Endothelial cell of umbilical vein (primary cell): ENCODE results near the gene APOBEC4. TPM values are rescaled to one million over a fixed set of nuclear protein-coding genes. Genes with fewer than 3 reads are reported as not detected.

Experiments used
- BruUV-seq: library from RNA; stranded (reverse); fragments of 400-500 nt; replicated peaks from 2 replicates; lab custom pipeline; 2021; lab: Mats Ljungman, UMichigan
- CTCF ChIA-PET: fragments of 300-600, 350-600 bp; sonication (Branson Sonifier 250); formaldehyde crosslinking; loops from one replicate; lab custom pipeline; 2021; ENCODE audit warnings: antibody characterized with exemption, inconsistent platforms; lab: Charles Lee
- POLR2A ChIA-PET: fragments of 300-600, 350-600 bp; sonication (Branson Sonifier 250); formaldehyde crosslinking; loops from one replicate; lab custom pipeline; 2021; ENCODE audit warnings: antibody characterized with exemption, inconsistent platforms; lab: Charles Lee
- DNase-seq: peaks from one replicate; pipeline ENCODE4 v3.0.0-alpha.2; 2011; ENCODE audit warnings: low read depth, low spot score
- FAIRE-seq: peaks from 2 replicates; lab custom pipeline; 2011; peaks lifted over from hg19 to GRCh38; lab: Jason Lieb, UNC
- H2AFZ ChIP-seq: 2 replicates; pipeline ENCODE4 v1.6.0; 2012; ENCODE audit warnings: low read depth, low read length, control low read depth, inconsistent platforms
- H3K27ac ChIP-seq: 2 replicates; pipeline ENCODE4 v1.5.1; 2011; ENCODE audit warnings: low read depth, mild to moderate bottlenecking, control low read depth, low read length, moderate library complexity; ENCODE audit not compliant: insufficient read depth
- H3K27me3 ChIP-seq, 2 experiments: 2 replicates each; pipeline versions ENCODE4 v1.6.0 to v1.6.1; 2011; ENCODE audit warnings: low read length in 2 of 2, mixed read lengths in 1 of 2; ENCODE audit not compliant: control insufficient read depth in 2 of 2, insufficient read depth in 2 of 2
- H3K36me3 ChIP-seq, 2 experiments: 2 replicates in 1 of 2; 3 replicates in 1 of 2; pipeline ENCODE4 v1.5.1; 2011; ENCODE audit warnings: low read length in 2 of 2, mild to moderate bottlenecking in 1 of 2, moderate library complexity in 1 of 2; ENCODE audit not compliant: control insufficient read depth in 2 of 2, insufficient read depth in 2 of 2; ENCODE audit errors: extremely low read depth in 1 of 2
- H3K4me1 ChIP-seq: 3 replicates; pipeline ENCODE4 v1.5.1; 2011; ENCODE audit warnings: mild to moderate bottlenecking, low read length; ENCODE audit not compliant: control insufficient read depth, insufficient read depth; ENCODE audit errors: extremely low read depth
- H3K4me2 ChIP-seq: 2 replicates; pipeline ENCODE4 v1.6.1; 2011; ENCODE audit warnings: low read length, control low read depth, mixed read lengths; ENCODE audit not compliant: insufficient read depth
- H3K4me3 ChIP-seq, 3 experiments: fragments of 200-600 bp in 1 of 3; sonication (generic), shearing (Covaris generic) in 1 of 3; replicated peaks in 1 of 3; 2 replicates each; pipeline ENCODE4 v1.5.1; 2011 to 2016; ENCODE audit warnings: control low read depth in 3 of 3, low read length in 3 of 3, mild to moderate bottlenecking in 2 of 3, inconsistent platforms in 1 of 3, low read depth in 1 of 3, moderate library complexity in 1 of 3; ENCODE audit not compliant: insufficient read depth in 1 of 3
- H3K79me2 ChIP-seq: 2 replicates; pipeline ENCODE4 v1.6.0; 2012; ENCODE audit warnings: low read length, inconsistent platforms; ENCODE audit not compliant: control insufficient read depth, insufficient read depth
- H3K9ac ChIP-seq: replicated peaks from 2 replicates; pipeline ENCODE3; 2011; ENCODE audit warnings: low read length, control low read depth; ENCODE audit not compliant: insufficient read depth; ENCODE audit errors: extremely low read depth
- H3K9me1 ChIP-seq: replicated peaks from 3 replicates; pipeline ENCODE4 v1.6.0; 2011; ENCODE audit warnings: mild to moderate bottlenecking, low read length; ENCODE audit not compliant: control insufficient read depth, insufficient read depth; ENCODE audit errors: extremely low read depth
- H3K9me3 ChIP-seq: replicated peaks from 2 replicates; pipeline ENCODE4 v1.5.1; 2012; ENCODE audit warnings: low read length, inconsistent platforms; ENCODE audit not compliant: control insufficient read depth, insufficient read depth
- H4K20me1 ChIP-seq: replicated peaks from 2 replicates; pipeline ENCODE3; 2011; ENCODE audit warnings: mild to moderate bottlenecking, low read length; ENCODE audit not compliant: control insufficient read depth, insufficient read depth; ENCODE audit errors: extremely low read depth
- CTCF ChIP-seq, 2 donors: IDR thresholded peaks; 1 replicate in 1 of 2; 2 replicates in 1 of 2; pipeline ENCODE4 v1.5.1; 2011; ENCODE audit warnings: low read length in 2 of 2, mild to moderate bottlenecking in 2 of 2, moderate library complexity in 2 of 2, control low read depth in 1 of 2, inconsistent platforms in 1 of 2, low read depth in 1 of 2; ENCODE audit not compliant: insufficient read depth in 1 of 2; ENCODE audit errors: extremely low read depth in 1 of 2
- FOS ChIP-seq: IDR thresholded peaks from 2 replicates; pipeline ENCODE4 v1.6.1; 2011; ENCODE audit warnings: mild to moderate bottlenecking, low read length, moderate library complexity, borderline replicate concordance; ENCODE audit not compliant: insufficient read depth
- GATA2 ChIP-seq: IDR thresholded peaks from 2 replicates; pipeline ENCODE4 v1.7.0; 2011; ENCODE audit warnings: low read depth, mild to moderate bottlenecking, moderate library complexity, mixed read lengths, low read length; ENCODE audit not compliant: insufficient read length, insufficient read depth
- JUN ChIP-seq: IDR thresholded peaks from 2 replicates; pipeline ENCODE4 v1.6.1; 2011; ENCODE audit warnings: borderline replicate concordance, low read depth; ENCODE audit not compliant: insufficient read length, insufficient read depth
- MYC ChIP-seq: IDR thresholded peaks from one replicate; pipeline ENCODE4 v1.6.1; 2011; ENCODE audit warnings: mild to moderate bottlenecking, low read depth, low read length
- POLR2A ChIP-seq: IDR thresholded peaks from 2 replicates; pipeline ENCODE4 v1.6.1; 2012; ENCODE audit warnings: low read depth, mild to moderate bottlenecking, control low read depth, low read length
- POLR2AphosphoS5 ChIP-seq: IDR thresholded peaks from 2 replicates; pipeline ENCODE4 v1.6.1; 2012; ENCODE audit warnings: low read depth, mild to moderate bottlenecking, control low read depth, low read length, moderate library complexity; ENCODE audit not compliant: insufficient read depth
- dilution Hi-C: fragments of 300-500 bp; cut with MboI; formaldehyde crosslinking; loops from one replicate; pipeline ENCODE4 v1.15.0; 2019; ENCODE audit warnings: low sequenced_read_pairs; ENCODE audit not compliant: extremely low pct_ligation_motif_present
- intact Hi-C: fragments of 100-400 bp; cut with micrococcal nuclease; formaldehyde crosslinking; loops from one replicate; pipeline ENCODE4 v1.10.0; 2022
- polyA plus RNA-seq, 4 experiments: library from polyadenylated mRNA; depleted of rRNA in 3 of 4; stranded (reverse) in 3 of 4; unstranded in 1 of 4; fragments of >200 nt; gene quantifications; 2 replicates each; pipeline versions ENCODE4 v1.2.1 to v1.2.3, GENCODE V29; 2011 to 2012; ENCODE audit warnings: missing spikeins in 1 of 4
- total RNA-seq: library from RNA; stranded (reverse); gene quantifications from 2 replicates; pipeline ENCODE4 v1.2.3, GENCODE V29; 2021

The APOBEC4 gene
- total and polyA plus RNA-seq, 2 donors (not counting 3 experiments of a cell fraction or from before 2014, with no cell fraction given): not detected

- FAIRE-seq (peak; percentile 67), DNase-seq (peak; percentile 83)
- dilution Hi-C loops: no loop called here
- TSS peak; percentile 93 for BruUV-seq
- peaks cover 5 to 20% of the 10 kb centered on the region in 2 experiments for H3K36me3 ChIP-seq
- H4K20me1 ChIP-seq: peaks cover 4% of the 10 kb centered on the region
- peak overlapping the region; percentile 97 for H3K9ac ChIP-seq
- H3K4me1 ChIP-seq: peaks cover 36% of the 10 kb centered on the region
- CTCF ChIA-PET: interaction anchor here (0.6 to 5.6 kb wide), 16 partner anchors 12 to 418 kb away, joined by 3 to 46 read pairs (median 4); partner anchors contain the start of genes APOBEC4, SMG7 and TSEN15
- H3K27me3 ChIP-seq: no peaks in the 10 kb centered on the region
- peak overlapping the region; percentile 93 to 100 (median 99) for H3K4me3 ChIP-seq
- TF ChIP-seq POLR2A (peak; percentile 59), FOS (no peak), CTCF (IDR thresholded peaks at IDR 0.05; ENCODE audit: extremely low read depth in 1 of 2, insufficient read depth in 1 of 2, low read depth in 1 of 2, low read length in 2 of 2) (peak in 1 of 2 donors; percentile 47), JUN (no peak), MYC (no peak), POLR2AphosphoS5 (peak; percentile 68), GATA2 (no peak)
- no peaks in the 10 kb centered on the region for H3K9me1 ChIP-seq
- intact Hi-C loops: loop anchor here (2.0 to 10.0 kb wide), 3 partner anchors 51 to 1741 kb away; no protein-coding TSS in a partner anchor
- H3K79me2 ChIP-seq: peaks cover 59% of the 10 kb centered on the region
- no peak overlapping the region for H2AFZ ChIP-seq
- H3K4me2 ChIP-seq: peak overlapping the region; percentile 94
- no peaks in the 10 kb centered on the region for H3K9me3 ChIP-seq
- H3K27ac ChIP-seq: peak overlapping the region; percentile 67
- POLR2A ChIA-PET: no interaction called here
Measured at GRCh38 chr1:183633676-183634343, 19.3 kb downstream of the APOBEC4 start.
